AG10803 (cell line): ENCODE results near the gene SH3BP5.

Source experiments
- DNase-seq: peaks from one replicate; pipeline ENCODE4 v3.0.0; 2010; ENCODE audit warnings: low read depth
- H3K4me3 ChIP-seq: 2 replicates; pipeline ENCODE4 v1.5.1; 2011; ENCODE audit warnings: mild to moderate bottlenecking, low read length, control low read depth
- CTCF ChIP-seq: conservative IDR thresholded peaks from 2 replicates; pipeline ENCODE4 v1.5.1; 2011; ENCODE audit warnings: mild to moderate bottlenecking, low read length, control low read depth, inconsistent platforms

Gene SH3BP5

GRCh38 chr3:15332405-15333098, at the start of gene SH3BP5:
Gene SH3BP5 (minus strand): TSS chr3:15332586. CDS start chr3:15332408, 178 bp downstream.
- DNase-seq: peak; percentile 57
- TF ChIP-seq CTCF: peak; percentile 31
- H3K4me3 ChIP-seq: peak within 1 kb of the TSS; percentile 92

- TF ChIP-seq CTCF: no peak
- peak; percentile 37 for DNase-seq
- H3K4me3 ChIP-seq: no peak overlapping the region
These were observed 48.8 kb upstream of the SH3BP5 start for GRCh38 chr3:15380980-15381890.

- TF ChIP-seq CTCF: peak; percentile 83
- peak; percentile 92 for DNase-seq
- no peak overlapping the region for H3K4me3 ChIP-seq
These were observed 45.8 kb upstream of the SH3BP5 start for GRCh38 chr3:15377961-15378791.

GRCh38 chr3:15375461-15376000, 43.1 kb upstream of the SH3BP5 start:
- no peak for DNase-seq
- no peak overlapping the region for H3K4me3 ChIP-seq
- TF ChIP-seq CTCF: no peak

GRCh38 chr3:15372918-15373317, 40.5 kb upstream of the SH3BP5 start:
- DNase-seq: no peak
- no peak for TF ChIP-seq CTCF
- H3K4me3 ChIP-seq: no peak overlapping the region

- TF ChIP-seq CTCF: no peak
- DNase-seq: no peak
- H3K4me3 ChIP-seq: no peak overlapping the region
These were observed 36.3 kb upstream of the SH3BP5 start for GRCh38 chr3:15368561-15369135.
